HG02588 (cell line): ENCODE data around the gene ANKRD22.

ENCODE experiments used
- ATAC-seq: cut with Tn5 transposase; IDR thresholded peaks from one replicate; pipeline ENCODE4 v1.9.1; 2021; ENCODE audit warnings: mild to moderate bottlenecking, moderate library complexity; ENCODE audit not compliant: unreplicated experiment

The ANKRD22 gene

DNA sequence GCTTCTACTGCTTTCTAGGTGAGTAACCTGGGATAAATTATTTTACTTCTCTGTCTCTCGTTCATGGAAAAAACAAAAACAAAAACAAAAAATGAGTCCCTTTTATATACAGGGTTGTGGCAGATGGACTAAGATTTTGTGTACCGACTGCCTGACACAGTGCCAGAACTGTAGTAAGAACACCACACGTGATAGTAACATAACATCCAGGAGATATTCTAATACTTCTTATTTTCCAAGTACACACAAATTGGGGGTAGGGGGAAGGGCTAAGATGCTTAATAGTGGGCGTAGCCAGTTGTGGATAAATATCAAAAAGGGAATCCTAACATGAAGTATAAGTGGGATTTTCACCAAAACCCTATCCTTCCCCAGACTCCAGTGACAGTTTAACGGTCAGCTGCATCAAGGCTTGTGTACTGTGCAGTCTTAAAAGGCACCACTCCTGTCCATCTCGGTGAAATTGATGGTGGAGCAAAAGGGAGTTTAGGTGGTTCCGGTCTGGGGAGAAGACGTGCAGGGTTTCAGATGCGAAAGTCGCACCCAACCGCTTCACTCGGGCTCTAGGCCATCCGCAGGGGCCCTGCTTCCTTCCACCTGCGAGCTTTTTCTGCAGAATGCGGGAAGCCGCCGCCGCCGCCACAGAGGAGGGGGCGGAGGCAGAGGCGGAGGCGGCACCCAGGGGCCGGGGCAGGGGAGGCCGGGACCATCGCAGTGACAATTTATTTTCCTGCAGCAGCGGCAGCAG is 28.1 kb upstream of the ANKRD22 start, which contains the start of gene STAMBPL1:
TSS of gene STAMBPL1 (plus strand) at position 712 of the 748 bp plus-strand sequence. CDS start 21,464 bp downstream, outside the sequence.
- ATAC-seq: peak; percentile 46

DNA sequence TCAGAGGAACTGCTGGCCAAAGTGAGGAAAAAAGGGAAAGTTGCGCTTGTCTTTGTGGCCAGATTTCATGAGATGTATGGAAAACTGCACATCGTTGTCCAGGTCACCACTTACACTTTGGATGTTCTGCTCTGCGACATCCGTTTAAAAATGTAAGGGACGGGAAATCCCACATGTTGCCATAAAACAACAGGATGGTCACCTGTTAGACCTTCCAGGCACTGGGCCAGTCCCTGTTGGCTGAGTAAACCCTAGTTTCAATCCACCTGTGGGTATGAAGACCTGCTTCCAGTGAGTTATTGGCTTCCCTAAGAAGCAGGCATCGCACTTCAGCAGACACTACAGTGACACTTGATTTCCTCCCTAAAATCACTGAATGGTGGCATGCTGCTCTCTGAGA is 25.7 kb upstream of the ANKRD22 start:
- no peak for ATAC-seq

DNA sequence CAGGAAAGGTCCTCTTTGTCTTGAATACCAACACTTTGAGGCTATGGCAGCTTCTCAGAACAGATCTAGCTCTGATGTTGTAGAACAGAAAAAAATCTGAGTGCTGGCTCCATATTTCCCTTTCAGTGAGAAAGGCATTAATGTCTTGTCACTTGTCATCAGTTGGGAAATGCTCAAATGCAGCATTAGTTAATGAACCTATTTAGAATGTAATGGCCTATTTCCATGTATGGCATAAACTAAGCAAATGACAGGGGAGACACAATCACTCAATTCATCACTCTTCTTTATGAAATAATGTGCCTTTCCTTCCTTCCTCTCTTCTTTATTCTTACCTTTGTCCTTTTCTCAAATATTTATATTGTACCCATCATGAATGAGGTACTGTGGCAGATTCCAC is 23.4 kb upstream of the ANKRD22 start:
- ATAC-seq: no peak

DNA sequence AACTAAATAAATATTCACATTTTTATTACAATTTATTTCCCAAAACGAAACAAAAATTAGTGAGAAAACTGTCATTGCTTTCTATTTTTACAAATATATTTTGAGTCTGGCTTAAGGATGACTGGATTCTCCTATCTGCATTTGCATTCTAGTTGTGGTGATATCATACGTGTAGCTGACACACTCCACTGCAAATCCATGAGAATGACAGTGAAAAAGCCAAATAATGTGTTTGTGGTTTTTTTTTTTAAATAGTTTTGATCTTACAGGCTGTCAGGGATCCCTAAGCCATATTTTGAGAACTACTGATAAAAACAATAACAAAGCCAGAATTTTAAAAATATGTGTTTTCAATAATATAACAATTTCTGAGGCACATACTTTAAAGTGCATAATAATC is 22.6 kb upstream of the ANKRD22 start:
- no peak for ATAC-seq

DNA sequence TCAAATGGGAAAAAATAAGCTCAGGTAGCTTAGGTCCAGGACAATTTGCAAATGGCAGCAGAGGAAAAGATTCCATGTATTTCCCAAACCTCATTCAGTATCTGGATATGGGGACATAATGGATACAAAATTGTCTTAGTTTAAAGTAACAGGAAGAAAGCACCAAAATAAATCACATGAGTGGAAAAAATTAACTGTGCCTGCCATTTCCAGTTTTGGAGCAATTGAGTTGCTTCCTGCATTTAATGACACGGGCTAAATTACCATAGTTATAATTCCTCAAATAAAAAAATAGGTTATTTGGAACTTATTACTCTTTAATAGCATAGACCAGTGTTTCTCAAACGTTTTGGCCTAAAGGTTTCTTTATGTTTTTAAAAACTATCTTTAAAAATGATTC is 22.1 kb upstream of the ANKRD22 start:
- ATAC-seq: no peak

DNA sequence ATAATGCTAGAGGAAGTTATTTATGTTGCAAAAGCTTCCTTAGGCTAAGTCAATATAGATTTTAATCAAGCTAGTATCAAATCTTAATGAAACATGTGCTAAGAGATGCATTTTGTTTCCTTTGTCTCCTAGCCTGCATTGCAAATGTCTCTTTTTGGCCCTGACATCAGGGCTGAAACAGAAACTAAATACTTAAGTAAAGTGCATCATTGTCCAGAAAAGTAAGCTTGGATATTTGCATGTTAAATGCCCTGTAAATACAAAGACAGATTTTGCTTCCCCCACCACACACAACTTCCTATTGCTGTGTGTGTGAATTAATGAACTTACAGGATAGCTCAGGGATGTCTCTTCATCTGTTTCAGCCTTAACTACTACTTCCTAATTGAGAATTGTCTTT is 18.4 kb upstream of the ANKRD22 start:
- no peak for ATAC-seq

DNA sequence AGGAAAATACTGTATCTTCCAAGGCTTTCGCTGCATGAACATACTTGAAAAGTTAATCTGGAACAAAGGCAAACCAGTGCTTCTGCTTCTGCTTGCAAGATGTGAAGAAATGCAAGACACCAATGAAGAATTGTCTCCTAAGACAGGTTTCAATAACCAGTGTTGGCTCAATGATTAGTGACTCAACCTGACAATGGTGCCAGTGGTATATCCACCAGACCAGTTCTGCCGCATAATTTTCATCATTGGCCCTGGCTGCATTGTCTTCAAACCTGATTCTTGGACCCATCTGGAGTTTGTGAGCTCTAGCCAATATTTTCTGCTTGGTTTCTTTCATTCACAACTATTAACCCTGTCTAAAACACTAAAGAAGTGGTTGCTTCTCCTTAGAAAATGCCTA is 14.8 kb upstream of the ANKRD22 start:
- ATAC-seq: no peak

DNA sequence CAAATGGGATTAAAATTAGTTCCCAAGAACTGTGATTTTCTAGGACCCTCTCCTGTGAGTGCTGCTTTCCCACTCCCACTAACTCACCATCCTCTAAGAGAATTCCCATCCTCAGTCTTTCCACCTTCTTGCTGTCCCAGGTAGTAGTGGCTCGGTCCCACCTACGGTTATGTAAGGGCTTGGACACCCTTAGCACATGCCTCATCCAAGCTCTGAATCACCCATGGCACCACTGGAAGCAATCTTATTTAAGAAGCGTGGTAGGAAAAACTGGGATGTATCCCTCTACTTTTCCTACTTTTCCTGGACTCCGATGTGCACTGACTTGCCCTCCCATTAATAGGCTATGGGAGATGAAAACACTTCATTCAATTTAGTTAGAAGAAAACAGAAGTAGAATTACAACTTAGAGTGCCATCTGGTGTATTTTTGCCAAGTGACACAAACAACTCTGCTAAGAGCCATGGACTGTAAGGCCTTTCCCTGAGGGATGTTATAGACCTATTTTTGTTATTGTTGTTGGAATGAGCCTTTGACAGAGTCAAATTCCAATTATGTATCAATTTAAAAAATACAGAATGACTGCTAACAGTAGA is 13.7 kb upstream of the ANKRD22 start:
- ATAC-seq: no peak

DNA sequence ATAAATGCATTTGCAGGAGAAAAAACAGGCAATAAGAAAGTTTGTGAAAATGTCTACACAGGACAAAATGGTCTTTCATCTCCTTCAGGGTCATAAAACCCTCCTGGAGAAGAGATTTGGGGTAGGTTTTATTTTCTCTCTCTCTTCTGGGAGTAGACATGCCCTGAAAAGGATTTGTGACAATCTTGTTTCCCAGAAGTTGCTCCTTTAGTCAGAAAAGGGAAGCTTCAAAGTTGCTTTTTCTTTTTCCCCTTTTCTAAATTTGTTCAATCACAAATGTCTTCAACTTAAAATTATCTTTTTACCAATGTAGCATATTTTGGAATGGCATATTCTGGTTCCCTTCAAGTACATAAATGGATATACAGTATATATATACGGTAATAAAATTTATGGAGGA is 9.4 kb upstream of the ANKRD22 start:
- ATAC-seq: no peak

DNA sequence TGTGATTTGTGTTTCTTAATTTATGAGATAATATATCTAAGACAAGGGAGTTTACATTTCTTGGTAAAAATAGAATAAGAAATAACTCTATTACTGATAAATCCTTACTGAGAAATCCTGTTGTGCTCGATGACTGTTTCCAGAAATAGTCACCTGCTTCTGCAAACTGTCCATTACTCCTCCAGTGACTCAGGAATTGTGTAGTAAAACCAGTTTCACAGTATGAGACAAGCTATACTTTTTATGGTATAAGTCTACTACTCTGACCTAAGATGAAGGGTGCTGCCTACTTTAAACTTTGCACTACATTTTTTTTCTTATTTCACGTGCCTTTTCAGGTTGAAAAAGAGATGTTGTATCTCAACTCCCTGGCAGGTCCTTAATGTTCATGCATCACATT is 6.8 kb upstream of the ANKRD22 start:
- no peak for ATAC-seq

DNA sequence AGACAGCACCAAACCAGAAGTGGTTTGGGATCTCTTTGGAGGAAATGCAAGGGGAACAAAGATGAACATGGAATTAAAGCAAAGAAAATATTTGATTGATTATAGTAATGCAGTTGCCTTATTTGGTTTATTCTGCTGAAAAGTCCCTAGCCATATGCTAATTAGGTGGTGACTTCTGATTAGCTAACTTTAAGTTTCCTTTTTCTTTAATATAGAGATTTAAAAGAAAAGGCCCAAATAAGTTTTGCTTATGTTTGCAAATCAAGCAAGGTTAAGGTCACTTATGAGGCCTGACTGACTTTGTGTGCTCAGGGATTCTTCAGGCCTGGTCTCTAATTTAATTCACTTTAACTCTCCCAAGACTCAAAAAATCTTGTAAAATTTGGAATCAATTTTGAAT is 6.2 kb upstream of the ANKRD22 start:
- no peak for ATAC-seq

DNA sequence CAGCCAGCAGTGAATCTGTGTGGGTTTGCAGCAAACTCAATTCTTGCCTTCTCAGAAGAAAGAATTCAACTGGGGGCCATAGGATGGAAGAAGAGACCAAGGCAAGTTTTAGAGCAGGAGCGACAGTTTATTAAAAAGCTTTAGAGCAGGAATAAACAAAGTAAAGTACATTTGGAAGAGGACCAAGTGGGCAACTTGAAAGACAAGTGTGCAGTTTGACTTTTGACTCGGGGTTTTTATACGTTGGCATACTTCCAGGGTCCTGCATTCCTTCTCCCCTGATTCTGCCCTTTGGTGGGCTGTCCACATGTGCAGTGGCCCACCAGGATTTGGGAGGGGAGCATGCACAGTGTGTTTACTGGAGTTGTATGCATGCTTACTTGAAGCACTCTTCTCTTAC is 3.0 kb upstream of the ANKRD22 start:
- ATAC-seq: no peak

DNA sequence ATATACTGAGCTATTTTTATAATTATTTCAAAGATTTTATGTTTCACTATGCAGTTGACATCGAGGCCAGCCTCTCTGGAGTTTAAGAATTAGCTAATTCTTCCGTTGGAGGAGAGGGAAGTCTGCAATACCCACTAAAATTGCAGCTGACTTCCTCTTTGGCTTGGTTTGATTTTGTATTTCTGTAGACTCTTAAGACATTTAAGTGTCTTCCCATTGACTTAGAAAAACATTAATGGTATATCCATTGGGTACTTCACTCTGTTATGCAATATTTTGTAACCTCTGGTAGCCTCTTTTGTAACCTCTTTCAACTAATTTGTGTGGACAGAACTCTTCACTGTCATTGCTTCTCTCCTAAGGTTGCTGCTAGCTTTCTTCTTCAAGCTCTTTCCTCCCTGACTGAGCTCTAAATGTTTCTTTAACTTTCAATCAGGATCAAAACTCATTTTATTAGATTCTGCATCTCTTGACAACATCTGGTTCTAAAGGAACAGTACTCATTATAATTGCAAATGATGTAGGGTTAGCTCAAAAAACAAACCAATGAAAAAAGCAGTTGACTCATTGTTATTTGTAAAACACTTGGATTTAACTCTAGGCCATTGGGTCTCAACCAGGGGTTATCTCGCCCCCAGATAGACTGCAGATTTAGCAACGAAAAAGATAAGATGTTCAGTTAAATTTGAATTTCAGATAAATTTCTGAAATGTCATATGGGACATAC is 1.7 kb upstream of the ANKRD22 start:
- ATAC-seq: no peak

DNA sequence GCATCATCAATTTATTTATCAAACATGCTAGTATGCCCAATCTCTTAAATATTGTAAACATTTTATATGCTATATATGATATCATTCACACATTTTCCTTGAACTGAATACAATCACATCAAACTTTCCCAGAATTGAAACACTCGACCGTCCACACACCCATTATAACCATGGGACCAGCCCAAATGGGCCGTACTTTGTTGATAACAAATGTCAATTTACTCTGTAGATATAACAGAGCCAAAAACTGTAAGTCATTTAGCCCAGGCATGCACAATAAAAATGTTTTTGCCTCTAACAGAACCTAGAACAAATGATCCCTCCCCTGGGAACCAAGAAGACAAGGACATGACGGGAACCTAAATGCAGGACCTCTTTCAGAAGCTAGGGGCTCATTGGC is 683 bp upstream of the ANKRD22 start:
- ATAC-seq: no peak

DNA sequence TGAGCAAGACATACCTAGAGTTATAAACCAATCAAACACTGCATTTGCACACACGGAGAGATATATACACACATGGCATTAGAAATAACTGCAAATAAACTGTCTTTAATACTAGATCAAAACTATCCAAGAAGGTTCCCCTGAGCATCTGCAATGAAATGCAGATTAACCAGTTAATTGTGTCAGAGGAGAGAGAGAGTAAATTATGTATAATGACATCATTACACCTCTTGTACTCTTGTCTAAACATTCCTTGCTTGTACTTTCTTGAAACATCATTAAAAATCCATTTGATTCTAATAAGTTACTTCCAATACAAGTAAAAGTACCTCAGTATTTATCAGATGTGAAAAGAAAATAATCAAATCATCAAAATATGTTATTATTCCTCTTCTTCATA is 932 bp downstream of the ANKRD22 start:
- no peak for ATAC-seq

DNA sequence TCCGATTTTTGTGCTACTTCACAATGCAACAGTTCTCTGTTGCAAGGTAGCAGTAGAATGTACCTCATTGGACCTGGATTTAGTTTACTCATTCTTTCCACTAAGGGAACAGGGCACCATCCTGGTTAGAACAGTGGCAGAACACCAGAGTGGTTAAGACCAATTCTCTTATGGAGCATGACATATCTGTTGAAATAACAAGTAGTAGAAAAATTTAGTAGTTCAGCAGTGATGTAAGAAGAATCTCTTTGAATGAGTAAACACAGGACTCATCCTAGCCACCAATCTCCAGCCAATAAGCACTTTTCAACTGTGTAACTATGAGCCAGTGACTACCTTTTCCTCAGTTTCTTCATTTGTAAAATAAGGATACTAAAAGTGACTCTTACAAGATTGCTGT is 2.4 kb downstream of the ANKRD22 start:
- ATAC-seq: no peak

DNA sequence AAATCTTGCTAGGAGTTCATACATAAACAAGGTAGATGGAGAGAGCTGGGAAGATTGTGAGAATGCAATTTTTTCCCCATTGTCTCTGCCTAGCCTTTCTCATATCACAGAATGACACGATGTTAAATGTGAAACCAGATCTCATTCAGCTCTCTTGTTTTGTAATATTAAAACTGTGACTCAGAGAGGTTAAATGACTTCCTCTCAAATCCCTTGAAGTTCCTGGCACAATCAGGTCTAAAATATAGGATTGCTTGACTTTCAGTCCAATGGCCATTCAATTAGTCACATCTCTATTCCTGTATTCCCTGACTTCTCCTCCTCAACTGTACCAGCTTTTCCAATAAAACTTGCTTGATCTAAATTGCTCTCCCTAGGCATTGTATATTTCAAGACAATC is 3.1 kb downstream of the ANKRD22 start:
- no peak for ATAC-seq

DNA sequence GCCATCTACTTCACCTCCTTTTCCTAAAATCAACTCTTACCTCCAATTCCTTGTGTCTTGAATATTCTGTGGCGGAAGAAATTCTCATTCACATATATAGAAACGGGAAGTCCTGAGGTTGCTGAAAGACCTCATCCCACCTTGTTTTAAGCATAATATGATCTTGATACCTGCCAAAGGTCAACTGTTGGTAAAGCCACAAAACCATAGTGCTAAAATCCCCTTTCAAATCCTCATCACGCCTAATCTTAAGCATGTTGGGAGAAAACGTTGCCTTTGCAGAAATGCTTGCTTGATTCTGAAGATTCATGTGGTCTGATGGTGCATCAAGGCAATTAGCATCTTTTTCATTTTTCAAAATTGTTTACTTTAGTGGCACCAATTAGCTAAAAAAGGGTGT is 8.5 kb downstream of the ANKRD22 start:
- ATAC-seq: no peak

DNA sequence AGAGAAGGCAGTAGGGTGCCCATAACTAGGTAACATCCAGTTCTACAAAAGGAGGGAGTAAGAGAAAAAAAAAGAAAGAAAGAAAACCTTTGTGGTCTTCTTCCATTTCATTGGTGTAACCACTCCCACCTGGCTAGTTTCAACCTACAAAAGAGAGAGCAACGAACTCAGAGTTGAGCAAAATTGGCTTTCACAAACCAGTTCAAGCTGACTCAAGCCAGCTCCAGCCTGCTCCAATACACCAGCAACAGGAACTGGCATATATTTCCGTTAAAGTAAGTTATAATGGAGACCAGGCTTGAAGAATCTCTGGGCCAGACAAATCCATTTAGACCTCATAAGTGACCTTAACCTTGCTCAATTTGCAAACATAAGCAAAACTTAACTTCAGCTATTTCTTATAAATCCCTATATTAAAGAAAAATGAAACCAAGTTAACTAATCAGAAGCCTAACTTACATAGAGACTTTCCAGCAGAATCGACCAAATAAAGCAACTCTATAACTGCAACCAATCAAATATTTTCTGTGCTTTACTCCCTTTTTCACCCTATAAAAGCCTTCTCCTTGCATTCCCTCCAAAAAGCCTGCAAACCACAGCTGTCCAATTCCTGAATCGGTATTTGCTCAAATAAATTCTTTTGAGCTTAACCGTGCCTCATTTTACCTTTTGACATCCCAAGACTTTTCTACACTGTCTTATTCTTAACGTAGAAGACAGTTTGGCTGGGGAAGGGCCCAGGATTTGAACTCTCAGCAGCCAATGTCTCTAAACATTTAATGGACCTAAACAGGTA is 10.1 kb downstream of the ANKRD22 start:
- no peak for ATAC-seq

DNA sequence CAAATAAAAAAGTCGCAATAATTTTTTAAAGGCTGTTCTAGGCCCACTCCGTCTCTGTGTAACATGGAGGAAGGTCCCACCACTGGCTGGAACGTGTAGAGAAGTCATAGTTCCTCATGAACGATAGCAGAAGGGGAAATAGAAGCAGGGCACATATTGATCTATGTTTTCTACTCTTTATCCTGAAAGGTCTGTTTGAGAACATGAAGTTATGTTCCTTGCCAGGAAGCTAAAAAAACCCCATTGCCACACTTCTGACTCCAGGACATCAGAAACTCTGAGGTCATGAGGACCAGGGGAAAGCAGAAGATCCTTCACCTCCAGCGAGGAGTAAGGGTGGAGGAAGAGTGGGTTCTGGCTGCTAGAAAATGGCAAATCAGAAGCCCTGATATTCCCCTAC is 10.8 kb downstream of the ANKRD22 start:
- ATAC-seq: no peak

DNA sequence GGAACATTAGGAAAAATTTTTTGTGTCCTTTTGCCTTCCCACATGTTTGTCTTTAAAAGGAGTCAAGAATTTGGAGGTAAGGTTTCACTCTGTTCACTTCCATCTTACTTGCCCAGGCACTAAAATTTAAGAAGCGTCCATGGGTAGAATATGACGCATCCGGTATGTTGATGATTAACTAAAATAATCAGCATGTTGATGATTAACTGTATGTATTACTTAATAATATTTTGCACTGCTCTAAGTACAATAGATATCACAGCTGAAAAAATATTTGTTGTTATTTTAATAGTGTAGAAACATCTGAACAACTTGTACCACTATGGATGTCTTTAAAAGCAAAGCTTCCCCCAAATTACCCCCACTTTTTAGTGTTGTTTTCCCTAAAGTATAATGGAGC is 11.5 kb downstream of the ANKRD22 start:
- no peak for ATAC-seq
